ENCODE measurements around the gene SMIM33. TPM values are rescaled to one million over a fixed set of nuclear protein-coding genes. Genes with fewer than 3 reads are reported as not detected.

The SMIM33 gene
- total RNA-seq, 1 donor from 2014 or later = not detected

DNA sequence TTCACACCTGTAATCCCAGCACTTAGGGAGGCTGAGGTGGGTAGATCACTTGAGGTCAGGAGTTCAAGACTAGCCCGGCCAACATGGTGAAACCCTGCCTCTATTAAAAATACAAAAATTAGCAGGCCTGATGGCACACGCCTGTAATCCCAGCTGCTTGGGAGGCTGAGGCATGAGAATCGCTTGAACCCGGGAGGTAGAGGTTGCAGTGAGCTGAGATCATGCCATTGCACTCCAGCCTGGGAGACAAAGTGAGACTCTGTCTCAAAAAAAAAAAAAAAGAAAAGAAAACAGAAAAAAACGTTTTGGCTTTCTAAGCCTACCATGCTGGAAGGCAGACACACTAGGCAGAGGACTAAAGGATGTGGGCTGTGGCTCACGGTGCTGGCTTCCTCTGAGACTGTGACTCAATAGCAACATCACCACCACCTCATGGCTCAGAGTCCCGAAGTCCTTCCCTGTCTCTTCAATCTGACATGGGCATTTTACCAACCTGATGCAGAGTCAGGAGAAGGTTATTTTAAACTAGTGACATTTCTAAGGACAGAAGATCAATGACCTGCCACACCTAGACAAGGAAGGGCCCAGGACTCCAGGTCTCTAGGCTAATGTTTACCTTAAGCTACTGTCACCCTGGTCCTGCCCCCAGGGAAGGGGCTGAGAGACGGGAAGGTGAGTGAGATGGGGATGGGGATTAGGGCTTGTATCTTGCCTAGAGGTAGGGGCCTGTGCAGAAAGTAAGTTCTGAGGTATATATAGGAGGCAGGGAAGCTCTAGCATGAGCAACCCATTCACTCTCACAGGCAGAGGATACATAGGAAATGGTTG is 12.0 kb upstream of the SMIM33 start:
- Histone ChIP-seq H3K4me3 (peak overlapping the region; percentile 69), H3K27me3 (ENCODE audit: low read depth) (no peaks in the 10 kb centered on the region), H3K27ac (replicated peaks) (peak overlapping the region; percentile 91), H3K4me1 (peaks cover 43% of the 10 kb centered on the region), H3K36me3 (peaks cover 4% of the 10 kb centered on the region), H3K9me3 (replicated peaks) (no peaks in the 10 kb centered on the region)
- TF ChIP-seq, protein P1, sequence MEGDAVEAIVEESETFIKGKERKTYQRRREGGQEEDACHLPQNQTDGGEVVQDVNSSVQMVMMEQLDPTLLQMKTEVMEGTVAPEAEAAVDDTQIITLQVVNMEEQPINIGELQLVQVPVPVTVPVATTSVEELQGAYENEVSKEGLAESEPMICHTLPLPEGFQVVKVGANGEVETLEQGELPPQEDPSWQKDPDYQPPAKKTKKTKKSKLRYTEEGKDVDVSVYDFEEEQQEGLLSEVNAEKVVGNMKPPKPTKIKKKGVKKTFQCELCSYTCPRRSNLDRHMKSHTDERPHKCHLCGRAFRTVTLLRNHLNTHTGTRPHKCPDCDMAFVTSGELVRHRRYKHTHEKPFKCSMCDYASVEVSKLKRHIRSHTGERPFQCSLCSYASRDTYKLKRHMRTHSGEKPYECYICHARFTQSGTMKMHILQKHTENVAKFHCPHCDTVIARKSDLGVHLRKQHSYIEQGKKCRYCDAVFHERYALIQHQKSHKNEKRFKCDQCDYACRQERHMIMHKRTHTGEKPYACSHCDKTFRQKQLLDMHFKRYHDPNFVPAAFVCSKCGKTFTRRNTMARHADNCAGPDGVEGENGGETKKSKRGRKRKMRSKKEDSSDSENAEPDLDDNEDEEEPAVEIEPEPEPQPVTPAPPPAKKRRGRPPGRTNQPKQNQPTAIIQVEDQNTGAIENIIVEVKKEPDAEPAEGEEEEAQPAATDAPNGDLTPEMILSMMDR (IDR thresholded peaks at IDR 0.05; ENCODE audit: borderline replicate concordance) = no peak
- DNase-seq = no peak
- intact Hi-C loops (cut with micrococcal nuclease) = no loop called here

- peak; percentile 35 for DNase-seq
Measured at GRCh38 chr5:139459451-139459934, 11.3 kb upstream of the SMIM33 start.

DNA sequence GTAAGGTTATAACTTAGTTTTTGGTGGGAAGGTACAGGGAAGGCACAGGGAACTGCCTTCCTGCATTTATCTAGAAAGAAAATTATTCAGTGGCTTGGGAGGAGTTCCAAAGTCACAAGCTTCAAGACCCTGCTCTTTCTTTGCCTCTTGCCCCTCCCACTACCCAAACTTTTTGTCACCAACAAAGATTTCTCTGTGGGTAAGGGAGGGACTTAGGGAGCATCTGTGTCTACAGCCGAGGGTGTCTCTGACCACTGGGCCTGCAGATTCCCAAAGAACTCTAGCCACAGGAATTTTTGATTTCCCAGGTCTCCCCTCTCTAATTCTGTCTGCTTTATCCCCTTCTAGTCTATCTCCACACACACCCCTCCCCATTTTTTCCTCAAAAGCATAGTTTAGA is 10.3 kb upstream of the SMIM33 start:
- Histone ChIP-seq H3K27me3 (ENCODE audit: low read depth) (no peaks in the 10 kb centered on the region), H3K4me3 (peak overlapping the region; percentile 69), H3K36me3 (peaks cover 4% of the 10 kb centered on the region), H3K4me1 (peaks cover 41% of the 10 kb centered on the region), H3K27ac (replicated peaks) (peak overlapping the region; percentile 91), H3K9me3 (replicated peaks) (no peaks in the 10 kb centered on the region)
- DNase-seq = no peak
- intact Hi-C loops (cut with micrococcal nuclease) = no loop called here
- TF ChIP-seq, protein P1 (IDR thresholded peaks at IDR 0.05; ENCODE audit: borderline replicate concordance) = no peak

More at GRCh38 chr5:139459451-139459934, 11.3 kb upstream of the SMIM33 start:
- no peaks in the 10 kb centered on the region for H3K9me3 ChIP-seq (replicated peaks)
- peaks cover 44% of the 10 kb centered on the region for H3K4me1 ChIP-seq
- intact Hi-C loops (cut with micrococcal nuclease) = no loop called here
- peak overlapping the region; percentile 69 for H3K4me3 ChIP-seq
- H3K27me3 ChIP-seq (ENCODE audit: low read depth) = no peaks in the 10 kb centered on the region
- H3K36me3 ChIP-seq = peaks cover 4% of the 10 kb centered on the region
- H3K27ac ChIP-seq (replicated peaks) = peak overlapping the region; percentile 91
- TF ChIP-seq, protein P1 (IDR thresholded peaks at IDR 0.05; ENCODE audit: borderline replicate concordance) = no peak

- Histone ChIP-seq H3K27ac (replicated peaks) (peak overlapping the region; percentile 91), H3K36me3 (peaks cover 4% of the 10 kb centered on the region), H3K4me3 (peak overlapping the region; percentile 69), H3K27me3 (ENCODE audit: low read depth) (no peaks in the 10 kb centered on the region), H3K9me3 (replicated peaks) (no peaks in the 10 kb centered on the region), H3K4me1 (peaks cover 41% of the 10 kb centered on the region)
- TF ChIP-seq, protein P1 (IDR thresholded peaks at IDR 0.05; ENCODE audit: borderline replicate concordance) = no peak
- no peak for DNase-seq
- intact Hi-C loops (cut with micrococcal nuclease) = no loop called here
Measured at GRCh38 chr5:139461176-139461575, 9.6 kb upstream of the SMIM33 start.

DNA sequence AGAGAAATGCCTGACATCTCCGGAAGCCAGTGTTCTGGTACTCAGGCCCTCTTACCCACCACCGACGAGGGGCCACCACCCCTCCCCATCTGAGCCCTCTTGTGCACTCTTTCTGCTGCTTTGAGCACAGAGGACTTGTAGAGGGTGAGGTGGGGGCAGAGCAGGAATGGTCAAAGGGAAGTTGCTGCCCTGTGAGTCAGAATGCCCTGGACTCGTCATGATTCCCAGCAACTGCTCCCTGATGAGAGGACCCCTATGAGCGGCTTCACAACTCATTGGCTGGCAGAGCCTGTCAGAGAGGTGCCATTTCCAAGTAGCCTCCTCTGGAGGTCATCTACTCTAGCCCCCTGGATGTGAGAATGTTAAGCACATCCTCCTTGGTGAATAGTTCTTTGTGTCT is 9.1 kb upstream of the SMIM33 start:
- H3K36me3 ChIP-seq = peaks cover 4% of the 10 kb centered on the region
- DNase-seq = no peak
- H3K27me3 ChIP-seq (ENCODE audit: low read depth) = no peaks in the 10 kb centered on the region
- peak overlapping the region; percentile 91 for H3K27ac ChIP-seq (replicated peaks)
- H3K4me3 ChIP-seq = peak overlapping the region; percentile 69
- H3K4me1 ChIP-seq = peaks cover 41% of the 10 kb centered on the region
- intact Hi-C loops (cut with micrococcal nuclease) = no loop called here
- H3K9me3 ChIP-seq (replicated peaks) = no peaks in the 10 kb centered on the region
- TF ChIP-seq, protein P1 (IDR thresholded peaks at IDR 0.05; ENCODE audit: borderline replicate concordance) = no peak

All from left ventricle myocardium inferior (tissue), 1 donor.